Mucosa of gallbladder (tissue), 1 donor: ENCODE data around the gene CSPG4. TPM values are rescaled to one million over a fixed set of nuclear protein-coding genes. Genes with fewer than 3 reads are reported as not detected.
"Not testable (repeated sequence)": the region's sequence is repeated elsewhere in the genome, so short reads cannot be mapped to it uniquely, and the experiment has no call there.

Experiments used
- DNase-seq: peaks from one replicate; pipeline ENCODE4 v3.0.0-alpha.2; 2020; ENCODE audit warnings: low spot score
- total RNA-seq: library from RNA; stranded (reverse); gene quantifications from one replicate; pipeline ENCODE4 v1.2.1, GENCODE V29; 2021
- donor health status: DM: no; HTN: no; CAD: no.

CSPG4 gene
- total RNA-seq, 1 donor from 2014 or later = 20.5 TPM

GRCh38 chr15:75742346-75742745, 29.7 kb upstream of the CSPG4 start:
- not testable (repeated sequence) for DNase-seq

DNA sequence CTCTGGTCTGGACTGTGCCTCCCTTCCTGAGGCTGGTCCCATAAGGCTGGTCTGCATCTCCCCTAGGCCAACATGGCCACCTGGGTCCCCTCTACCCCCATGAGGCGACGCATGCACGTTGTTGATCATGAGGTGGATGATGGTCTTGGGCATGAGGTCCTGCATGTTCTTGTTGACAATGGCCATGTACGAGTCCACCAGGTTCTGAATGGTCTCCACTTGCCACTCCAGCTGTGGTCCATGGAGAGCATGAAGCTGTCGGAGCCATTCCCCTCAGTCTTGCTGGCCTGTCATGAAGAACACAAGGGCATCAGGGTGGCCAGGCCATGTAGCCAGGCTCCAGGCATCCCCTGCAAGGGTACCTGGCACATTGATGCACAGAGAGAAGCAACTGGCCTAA, 27.1 kb upstream of the CSPG4 start:
- no peak for DNase-seq

- peak; percentile 96 for DNase-seq
Measured at GRCh38 chr15:75738647-75739325, 26.1 kb upstream of the CSPG4 start.

- no peak for DNase-seq
Measured at GRCh38 chr15:75738014-75738646, 25.5 kb upstream of the CSPG4 start.

DNA sequence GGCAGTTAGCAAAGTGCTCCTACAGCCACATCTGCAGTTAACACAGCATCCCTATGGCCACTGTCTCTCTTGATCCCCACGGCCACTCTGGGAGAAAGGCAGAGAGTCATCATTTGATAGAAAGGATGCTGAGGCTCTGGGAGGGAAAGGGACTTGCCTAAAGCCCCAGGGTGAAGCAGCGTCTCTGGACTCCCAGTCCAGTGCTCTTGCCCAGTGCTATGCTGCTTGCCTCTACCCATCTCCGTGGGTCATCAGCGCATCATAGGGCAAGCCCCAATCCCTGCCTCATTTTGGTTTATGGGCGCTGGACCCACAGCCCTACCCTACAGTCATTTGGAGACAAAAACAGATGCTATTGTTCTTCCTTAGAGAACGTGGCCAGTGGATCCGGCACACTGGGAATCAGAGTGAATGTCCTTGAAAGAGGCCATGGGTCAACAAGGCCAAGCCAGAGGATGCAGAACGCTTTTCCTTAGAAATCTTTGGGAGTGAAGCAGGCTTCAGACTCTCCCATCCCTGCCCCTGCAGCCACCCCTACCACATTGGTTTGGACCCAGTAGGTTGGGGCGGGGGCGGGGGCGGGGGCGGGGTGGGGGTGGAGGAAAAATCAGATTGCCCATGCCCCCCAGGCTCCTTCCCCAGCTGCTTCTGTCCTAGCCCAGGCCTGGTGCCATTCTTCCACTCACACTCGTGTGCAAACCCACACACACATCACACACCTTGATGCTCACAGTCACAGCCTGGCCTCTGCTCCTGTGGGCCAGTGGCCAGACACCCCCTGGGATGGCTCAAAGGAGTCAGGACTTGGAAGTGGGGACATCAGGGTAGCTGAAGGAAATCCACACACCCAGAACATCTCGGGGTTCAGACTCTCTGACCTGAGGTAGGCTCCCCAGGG, 24.7 kb upstream of the CSPG4 start:
- not testable (repeated sequence) for DNase-seq

- DNase-seq = no peak
Measured at GRCh38 chr15:75736256-75736655, 23.6 kb upstream of the CSPG4 start.

DNA sequence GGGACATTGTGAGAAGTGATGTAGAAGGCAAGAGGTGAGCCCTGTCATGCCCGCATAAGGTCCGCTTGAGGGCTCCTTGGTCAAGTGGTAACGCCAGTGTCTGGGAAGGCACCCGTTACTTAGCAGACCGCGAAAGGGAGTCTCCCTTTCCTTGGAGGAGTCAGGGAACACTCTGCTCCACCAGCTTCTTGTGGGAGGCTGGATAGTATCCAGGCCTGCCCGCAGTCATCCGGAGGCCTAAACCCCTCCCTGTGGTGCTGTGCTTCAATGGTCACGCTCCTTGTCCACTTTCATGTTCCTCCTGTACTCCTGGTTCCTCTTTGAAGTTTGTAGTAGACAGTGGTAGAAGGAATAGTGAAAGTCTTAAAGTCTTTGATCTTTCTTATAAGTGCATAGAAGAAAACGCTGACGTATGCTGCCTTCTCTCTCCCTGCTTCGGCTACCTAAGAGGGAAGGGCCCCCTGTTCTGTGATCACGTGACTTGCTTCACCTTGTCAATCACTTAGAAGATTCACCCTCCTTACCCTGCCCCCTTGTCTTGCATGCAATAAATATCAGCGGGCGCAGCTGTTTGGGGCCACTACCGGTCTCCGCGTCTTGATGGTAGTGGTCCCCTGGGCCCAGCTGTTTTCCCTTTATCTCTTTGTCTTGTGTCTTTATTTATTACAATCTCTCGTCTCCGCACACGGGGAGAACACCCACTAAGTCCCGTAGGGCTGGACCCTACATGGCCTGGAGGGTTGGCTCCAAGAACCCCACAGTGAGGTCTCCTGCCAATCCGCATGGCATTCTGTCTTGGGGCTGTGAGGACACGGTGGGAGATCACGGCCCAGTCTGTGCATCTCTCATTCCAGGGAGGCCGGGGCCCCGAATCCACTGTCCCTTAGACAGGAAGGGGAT, 22.5 kb upstream of the CSPG4 start:
- not testable (repeated sequence) for DNase-seq

DNA sequence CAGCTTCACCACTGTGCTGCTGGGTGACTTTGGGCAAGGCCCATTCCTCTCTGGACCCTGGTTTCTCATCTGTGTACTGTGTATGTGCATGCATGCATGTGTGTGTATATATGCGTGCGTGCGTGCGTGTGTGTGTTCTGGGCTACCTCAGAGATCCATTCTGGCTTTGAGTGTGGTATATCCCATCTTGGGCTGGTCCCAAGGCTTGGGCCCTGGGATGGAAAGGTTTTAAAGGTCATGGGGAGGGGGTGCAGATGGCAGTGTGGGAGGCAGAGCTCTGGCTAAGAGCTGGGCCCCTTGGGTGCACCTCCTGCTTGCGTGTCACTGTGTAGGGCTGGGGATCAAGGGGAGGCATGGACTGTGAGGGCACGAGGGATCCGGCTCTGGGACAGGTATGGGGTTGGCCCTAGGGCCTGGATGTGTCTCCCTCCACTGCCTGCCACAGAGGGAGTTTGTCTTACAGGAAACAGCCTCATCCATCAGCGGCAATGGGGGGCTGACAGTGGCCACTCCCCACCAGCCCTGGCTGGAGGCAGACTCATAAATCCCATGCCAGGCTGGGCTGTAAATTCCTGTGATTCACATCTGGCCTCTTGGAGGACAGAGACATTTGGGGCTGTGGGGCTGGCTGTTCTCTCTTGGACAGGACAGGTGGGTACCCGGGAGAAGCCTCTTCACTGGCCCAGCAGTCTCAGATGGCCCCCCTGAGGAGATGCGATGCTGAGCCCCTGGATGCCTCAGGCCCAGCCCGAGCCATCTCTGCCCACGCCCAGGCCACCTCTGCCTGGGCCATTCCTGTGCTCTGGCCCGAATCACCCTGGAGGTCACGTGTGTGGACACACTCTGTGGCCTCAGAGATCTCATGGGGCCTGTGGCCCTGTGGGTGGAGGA, 21.4 kb upstream of the CSPG4 start:
- no peak for DNase-seq

- DNase-seq = peak; percentile 74
Measured at GRCh38 chr15:75732809-75733451, 20.3 kb upstream of the CSPG4 start.

- DNase-seq = no peak
Measured at GRCh38 chr15:75732177-75732808, 19.6 kb upstream of the CSPG4 start.

DNA sequence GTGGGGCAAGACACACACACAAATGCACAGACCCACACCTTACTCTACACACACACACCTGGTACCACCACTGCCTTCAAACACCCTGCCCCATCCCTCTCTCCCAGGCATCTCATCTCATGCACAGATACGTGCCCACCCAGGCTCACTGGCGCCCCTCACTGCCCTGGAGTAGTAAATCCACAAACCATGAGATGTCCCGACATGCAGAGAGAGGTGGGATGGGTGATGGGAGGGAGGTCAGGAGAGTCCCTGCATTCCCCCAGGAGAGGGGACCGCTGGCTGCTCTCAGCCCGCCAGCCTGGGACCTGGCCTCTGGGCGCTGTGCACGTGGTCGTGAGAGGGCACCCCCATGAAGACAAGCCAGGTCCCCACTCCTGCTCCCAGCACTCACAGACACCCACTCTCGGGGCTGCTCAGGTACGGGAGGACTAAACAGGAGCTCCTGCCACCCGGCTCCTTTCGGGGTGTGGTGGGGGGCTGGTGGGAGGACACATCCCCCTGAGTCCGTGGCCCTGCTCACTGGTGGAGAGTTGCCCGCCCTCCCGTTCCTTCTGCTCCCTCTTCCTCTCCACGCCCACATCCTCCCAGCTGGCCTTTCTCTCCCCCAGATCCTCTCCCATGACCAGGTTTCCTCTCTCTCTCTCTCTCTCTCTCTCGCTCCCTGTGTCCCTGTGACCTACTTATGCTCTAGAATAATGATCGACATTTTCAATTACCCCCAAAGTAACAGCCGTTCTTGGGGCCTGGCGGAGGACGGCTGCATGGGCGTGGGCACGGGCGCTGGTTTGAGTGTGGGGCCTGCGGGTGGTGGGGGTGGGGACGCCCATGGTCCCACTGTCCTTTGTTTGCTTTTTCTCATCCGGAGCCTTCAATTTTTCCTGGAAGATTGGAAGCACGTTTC, 18.9 kb upstream of the CSPG4 start:
- no peak for DNase-seq

GRCh38 chr15:75730376-75731247, 18.0 kb upstream of the CSPG4 start:
- DNase-seq = not testable (repeated sequence)

DNA sequence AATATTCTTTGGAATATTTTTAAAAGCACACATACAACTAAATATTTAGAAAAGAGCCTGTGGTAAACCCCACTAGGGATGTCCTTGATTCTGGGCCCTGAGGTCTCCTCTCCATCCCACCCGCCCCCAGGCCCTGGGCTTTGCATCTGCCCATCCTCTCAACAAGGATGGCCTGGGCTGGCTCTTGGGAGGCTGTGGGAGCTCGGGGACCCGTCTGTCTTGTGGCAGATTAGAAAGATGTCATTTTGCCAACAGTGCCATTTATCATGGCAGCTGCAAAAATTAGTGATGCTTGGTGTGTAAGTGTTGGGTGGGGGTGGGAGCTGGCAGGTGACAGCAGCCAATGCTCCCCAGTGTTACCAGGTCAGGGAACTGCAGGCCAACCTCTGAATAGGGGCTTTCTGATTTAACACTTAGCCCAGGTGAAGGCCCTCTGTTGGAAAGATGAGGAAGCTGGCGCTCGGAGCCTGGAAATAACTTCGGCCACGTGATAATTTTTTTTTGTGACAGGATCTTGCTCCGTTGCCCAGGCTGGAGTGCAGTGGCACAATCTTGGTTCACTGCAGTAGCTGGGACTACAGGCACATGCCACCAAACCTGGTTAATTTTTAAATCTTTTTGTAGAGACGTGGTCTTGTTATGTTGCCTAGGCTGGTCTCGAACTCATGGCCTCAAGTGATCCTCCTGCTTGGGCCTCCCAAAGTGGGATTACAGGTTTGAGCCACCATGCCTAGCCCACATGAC, 16.9 kb upstream of the CSPG4 start:
- no peak for DNase-seq

DNA sequence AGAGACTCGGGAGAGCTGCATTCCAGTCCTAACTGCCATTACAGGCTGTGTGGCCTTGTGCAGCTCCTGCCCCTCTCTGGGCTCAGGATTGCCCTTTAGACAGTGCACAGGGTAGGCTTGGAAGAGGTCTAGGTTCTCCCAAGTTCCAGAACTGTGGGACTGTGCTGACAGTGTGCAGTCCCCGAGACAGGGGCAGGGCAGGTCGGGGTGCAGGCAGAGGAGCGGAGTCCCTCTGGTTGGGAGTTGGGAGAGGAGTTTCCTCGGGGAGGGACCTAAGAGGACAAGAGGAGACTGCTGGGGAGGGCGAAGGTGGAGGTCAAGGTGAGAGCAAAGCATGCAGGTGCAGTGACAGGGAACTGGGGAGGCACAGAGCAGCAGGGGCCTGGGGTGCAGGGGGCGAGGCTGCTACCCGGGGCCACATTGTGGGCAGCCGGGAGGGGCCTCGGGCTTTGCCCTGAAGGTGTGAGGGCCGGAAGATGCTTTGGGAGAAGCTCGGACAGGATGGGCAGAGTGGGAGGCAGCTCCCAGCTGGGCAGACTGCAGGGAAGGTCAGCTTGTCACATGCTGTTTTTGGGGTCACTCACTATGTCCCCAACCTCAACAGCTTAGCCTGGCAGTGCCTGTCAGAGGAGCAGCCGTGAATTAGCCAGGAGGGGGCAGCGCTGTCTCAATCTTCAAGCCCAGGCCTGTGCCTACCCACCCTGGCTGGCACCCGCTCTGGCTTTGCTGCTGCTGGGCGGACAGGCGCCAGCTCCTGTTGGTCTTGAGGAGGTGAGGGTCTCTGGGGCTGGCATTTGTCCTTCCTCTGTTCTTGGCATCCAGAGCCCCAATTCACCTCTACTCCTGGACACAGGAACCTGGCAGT, 15.4 kb upstream of the CSPG4 start:
- peak; percentile 65 for DNase-seq

GRCh38 chr15:75727031-75727531, 14.4 kb upstream of the CSPG4 start:
- DNase-seq = no peak
